GM12872 (cell line): ENCODE measurements around the gene GZMB.

Experiments used
- TF ChIP-seq, protein P1 (sequence below): IDR thresholded peaks from 3 replicates; pipeline ENCODE4 v1.5.1; 2011; ENCODE audit warnings: low read depth, mild to moderate bottlenecking, low read length, moderate library complexity; ENCODE audit not compliant: insufficient read depth

GZMB gene

GRCh38 chr14:24630872-24631477, 3.0 kb downstream of the GZMB start:
- TF ChIP-seq, protein P1, sequence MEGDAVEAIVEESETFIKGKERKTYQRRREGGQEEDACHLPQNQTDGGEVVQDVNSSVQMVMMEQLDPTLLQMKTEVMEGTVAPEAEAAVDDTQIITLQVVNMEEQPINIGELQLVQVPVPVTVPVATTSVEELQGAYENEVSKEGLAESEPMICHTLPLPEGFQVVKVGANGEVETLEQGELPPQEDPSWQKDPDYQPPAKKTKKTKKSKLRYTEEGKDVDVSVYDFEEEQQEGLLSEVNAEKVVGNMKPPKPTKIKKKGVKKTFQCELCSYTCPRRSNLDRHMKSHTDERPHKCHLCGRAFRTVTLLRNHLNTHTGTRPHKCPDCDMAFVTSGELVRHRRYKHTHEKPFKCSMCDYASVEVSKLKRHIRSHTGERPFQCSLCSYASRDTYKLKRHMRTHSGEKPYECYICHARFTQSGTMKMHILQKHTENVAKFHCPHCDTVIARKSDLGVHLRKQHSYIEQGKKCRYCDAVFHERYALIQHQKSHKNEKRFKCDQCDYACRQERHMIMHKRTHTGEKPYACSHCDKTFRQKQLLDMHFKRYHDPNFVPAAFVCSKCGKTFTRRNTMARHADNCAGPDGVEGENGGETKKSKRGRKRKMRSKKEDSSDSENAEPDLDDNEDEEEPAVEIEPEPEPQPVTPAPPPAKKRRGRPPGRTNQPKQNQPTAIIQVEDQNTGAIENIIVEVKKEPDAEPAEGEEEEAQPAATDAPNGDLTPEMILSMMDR = no peak

GRCh38 chr14:24630087-24630871, 3.7 kb downstream of the GZMB start:
- TF ChIP-seq, protein P1 = no peak

DNA sequence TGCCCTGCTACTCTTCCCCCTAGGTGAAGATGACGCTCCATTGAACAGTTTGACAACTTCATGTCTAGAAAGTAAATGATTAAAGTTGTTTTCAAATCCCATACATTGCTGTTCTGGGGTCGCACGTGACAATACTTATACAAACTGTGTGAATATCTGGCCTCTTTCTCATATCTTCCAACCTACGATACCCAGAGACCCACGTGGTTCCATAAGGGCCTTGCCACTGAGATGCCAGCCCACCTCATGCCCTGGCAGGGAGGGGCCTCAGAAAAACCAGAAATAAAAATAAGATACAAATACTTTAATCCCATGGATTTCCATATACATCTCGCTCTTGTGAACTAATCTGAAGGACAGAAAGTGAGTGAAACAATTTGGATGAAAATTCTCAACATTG, 4.5 kb downstream of the GZMB start:
- TF ChIP-seq, protein P1 = no peak

DNA sequence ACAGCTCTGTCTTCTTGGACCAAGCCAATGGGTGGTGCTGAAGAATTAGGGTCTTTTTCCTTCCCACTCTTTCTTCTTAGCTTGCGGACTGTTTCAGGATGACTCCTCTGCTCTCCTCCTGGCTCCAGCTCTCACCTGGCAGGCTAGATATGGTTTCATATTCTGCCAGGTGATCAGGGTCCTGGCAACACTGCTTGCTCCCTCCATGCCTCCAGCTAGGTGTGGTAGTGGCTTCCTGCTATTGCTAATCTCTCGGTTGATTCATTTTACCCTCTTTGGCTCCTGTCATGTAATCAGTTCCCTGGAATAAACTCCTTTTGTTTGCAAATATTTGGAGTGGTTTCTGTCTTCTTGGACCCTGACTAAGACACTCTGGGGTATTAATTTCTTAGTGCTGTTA, 20.2 kb downstream of the GZMB start:
- TF ChIP-seq, protein P1 = no peak

GRCh38 chr14:24613241-24613640, 20.7 kb downstream of the GZMB start:
- TF ChIP-seq, protein P1 = no peak

DNA sequence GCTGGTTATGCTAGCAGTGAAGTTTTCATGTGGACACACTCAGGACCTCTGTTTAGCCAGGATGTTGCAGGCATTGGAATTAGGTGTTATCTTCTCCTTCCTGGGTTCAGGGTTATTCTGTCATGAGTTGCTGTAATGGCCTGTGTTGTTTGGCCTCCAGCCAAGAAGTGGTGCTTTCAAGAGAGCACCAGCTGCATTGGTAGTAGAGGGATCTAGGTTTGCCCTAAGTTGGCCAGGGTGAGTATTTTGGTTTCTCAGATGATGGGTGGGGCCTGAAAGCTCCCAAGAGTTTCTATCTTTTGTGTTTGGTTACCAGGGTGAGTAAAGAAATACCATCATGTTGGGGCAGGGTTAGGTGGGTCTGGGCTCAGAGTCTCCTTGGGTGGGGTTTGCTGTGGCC, 21.8 kb downstream of the GZMB start:
- TF ChIP-seq, protein P1 = no peak

GRCh38 chr14:24609655-24610344, 24.2 kb downstream of the GZMB start, which contains the start of gene GZMH:
Gene GZMH (minus strand): TSS chr14:24609685. CDS start chr14:24609613, 72 bp downstream.
- TF ChIP-seq, protein P1 = no peak
